GDM1 (cell line): ENCODE data around the gene NDUFB7.
"Not testable (repeated sequence)": the region's sequence is repeated elsewhere in the genome, so short reads cannot be mapped to it uniquely, and the experiment has no call there.

Experiments used
- DNase-seq: peaks from one replicate; lab custom pipeline; 2025; lab: John Stamatoyannopoulos, UW

NDUFB7 gene

DNA sequence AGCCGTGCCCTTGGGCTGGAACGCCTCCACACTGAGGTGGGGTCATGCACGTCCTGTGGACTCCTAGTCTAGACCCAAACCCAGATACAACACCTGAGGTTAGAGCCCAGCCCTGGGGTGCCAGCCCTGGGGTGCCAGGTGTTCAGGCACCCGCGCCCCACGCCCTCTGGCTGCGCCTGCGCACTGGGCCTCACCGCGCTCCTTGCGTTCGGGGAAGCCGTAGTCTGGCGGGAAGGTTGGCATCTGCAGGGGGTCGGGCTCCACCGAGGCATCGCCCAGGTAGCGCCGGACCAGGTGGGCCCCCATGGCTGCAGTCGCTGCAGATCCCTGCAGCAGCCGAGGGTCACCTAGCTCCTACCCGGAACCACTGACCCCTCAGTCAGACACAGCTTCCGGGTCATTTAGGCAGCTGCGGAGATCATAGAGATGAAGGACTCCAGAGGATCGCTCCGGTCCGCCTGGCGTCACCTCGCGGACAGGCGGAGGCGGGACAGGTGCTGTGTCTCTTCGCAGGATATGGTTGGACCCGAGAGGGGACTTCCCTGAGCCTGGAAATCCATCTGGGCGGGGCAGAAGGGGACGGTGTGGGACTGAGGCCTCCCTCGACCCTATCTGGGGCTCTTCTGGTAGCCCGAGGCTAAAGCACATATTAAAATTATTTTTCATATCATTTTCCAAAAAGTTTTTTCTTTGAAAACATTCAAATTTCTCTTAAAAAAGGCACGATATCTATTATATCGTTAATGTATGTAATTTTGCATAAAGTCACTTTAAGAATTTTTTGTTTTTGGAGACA, at the start of gene NDUFB7:
Gene NDUFB7 (minus strand): TSS at position 372 of the 796 bp plus-strand sequence. CDS start 66 bp downstream, at position 306.
- DNase-seq, result peak; percentile 92

DNA sequence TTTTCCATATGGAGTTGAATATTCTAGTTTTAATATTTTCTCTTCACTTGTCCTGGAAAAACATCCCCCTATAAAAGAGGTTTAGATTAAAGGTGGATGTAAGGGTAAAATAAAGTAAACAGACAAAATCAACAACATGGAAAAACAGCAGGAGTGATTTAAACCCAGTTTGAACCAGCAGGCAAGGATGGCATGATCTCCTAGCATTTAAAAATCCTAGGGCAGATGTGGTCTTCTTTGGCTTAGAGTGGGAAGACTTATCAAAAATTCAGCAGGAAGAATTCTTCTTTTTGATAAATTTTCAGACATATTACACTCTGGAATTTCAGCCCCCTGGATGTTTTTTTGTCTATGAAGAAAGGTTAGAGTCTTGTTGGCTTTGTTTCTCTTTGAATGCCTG, 47.5 kb upstream of the NDUFB7 start:
- DNase-seq, result no peak

DNA sequence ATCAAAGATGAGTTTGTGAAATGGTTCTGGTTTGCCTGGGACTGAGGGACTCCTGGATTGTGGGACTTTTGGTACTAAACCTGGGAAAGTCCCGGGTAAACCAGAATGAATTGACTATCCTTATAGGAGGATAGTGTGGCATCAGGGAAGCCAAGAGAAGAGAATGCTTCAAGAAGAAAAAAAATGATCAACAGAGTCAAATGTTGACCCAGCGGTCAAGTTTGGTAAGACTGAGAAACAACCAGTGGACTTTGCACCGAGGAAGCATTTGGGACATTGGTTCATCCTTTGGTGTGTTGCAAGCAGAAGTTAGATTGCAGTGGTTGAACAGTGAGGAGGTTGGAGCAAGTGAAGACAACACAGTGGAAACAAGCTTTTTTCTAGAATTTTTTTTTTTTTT, 44.5 kb upstream of the NDUFB7 start:
- no peak for DNase-seq

DNA sequence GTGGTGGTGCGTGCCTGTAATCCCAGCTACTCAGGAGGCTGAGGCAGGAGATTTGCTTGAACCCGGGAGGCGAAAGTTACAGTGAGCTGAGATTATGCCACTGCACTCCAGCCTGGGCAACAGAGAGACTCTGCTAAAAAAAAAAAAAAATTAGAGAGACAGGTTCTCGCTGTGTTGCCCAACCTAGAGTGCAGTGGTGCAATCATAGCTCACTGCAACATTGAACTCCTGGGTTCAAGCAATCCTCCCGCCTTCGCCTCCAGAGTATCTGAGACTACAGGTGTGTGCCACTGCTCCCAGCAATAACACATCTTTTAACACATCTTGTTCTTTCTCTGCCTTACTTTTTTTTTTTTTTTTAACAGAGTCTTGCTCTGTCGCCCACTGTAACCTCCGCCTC, 43.8 kb upstream of the NDUFB7 start:
- no peak for DNase-seq

- DNase-seq, result peak; percentile 42
Observed at GRCh38 chr19:14614099-14614412, 42.2 kb upstream of the NDUFB7 start.

DNA sequence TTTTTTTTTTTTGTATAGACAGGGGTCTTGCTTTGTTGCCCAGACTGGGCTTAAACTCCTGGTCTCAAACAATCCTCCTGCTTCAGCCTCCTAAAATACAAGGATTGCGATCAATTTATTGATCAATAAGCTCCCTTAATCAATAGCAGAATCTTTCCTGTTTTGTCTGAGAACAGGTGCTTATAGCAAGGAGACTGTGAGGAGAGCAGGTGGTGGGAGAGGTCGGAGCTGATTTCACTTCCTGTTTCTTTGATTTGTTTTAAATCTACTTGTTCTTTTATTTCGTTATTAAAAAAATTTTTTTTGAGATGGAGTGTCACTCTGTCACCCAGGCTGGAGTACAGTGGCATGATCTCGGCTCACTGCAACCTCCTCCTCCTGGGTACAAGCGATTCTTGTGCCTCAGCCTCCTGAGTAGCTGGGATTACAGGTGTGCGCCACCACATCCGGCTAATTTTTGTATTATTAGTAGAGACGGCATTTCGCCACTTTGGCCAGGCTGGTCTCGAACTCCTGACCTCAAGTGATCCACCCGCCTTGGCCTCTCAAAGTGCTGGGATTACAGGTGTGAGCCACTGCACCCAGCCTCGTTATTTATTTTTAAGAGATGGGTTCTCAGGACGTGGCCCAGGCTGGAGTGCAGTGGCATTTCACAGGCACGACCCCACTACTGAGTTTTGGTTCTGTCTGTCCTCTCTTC, 41.7 kb upstream of the NDUFB7 start:
- DNase-seq, result not testable (repeated sequence)

DNA sequence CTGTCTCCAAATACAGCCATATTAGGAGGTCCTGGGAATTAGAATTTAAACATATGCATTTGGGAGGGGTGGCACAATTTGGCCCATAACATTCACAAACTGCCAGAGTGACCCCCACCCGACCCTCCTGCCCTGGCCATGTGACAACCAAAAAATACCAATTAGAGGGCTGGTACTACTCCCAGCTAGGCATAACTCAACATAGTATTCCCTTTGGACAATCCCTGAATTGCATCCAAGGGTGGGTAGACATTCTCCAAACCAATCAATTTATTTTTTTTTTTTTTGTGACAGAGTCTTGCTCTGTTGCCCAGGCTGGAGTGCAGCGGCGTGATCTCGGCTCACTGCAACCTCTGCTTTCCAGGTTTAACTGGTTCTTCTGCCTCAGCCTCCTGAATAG, 40.8 kb upstream of the NDUFB7 start:
- DNase-seq, result no peak

DNA sequence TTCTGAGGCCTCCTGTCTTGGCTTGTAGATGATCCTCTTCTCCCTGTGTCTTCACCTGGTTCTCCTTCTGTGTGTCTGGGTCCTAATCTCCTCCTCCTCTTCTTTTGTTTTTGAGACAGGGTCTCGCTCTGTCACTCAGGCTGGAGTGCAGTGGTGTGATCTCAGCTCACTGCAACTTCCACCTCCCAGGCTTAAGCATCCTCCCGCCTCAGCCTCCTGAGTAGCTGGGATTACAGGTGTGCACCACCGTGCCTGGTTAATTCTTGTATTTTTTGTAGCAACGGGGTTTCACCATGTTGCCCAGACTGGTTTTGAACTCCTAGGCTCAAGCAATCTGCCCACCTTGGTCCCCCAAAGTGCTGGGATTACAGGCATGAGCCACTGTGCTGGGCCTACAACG, 40.4 kb upstream of the NDUFB7 start:
- not testable (repeated sequence) for DNase-seq

- no peak for DNase-seq
Observed at GRCh38 chr19:14611051-14611450, 39.2 kb upstream of the NDUFB7 start.

- DNase-seq, result no peak
Observed at GRCh38 chr19:14606627-14607026, 34.8 kb upstream of the NDUFB7 start.

DNA sequence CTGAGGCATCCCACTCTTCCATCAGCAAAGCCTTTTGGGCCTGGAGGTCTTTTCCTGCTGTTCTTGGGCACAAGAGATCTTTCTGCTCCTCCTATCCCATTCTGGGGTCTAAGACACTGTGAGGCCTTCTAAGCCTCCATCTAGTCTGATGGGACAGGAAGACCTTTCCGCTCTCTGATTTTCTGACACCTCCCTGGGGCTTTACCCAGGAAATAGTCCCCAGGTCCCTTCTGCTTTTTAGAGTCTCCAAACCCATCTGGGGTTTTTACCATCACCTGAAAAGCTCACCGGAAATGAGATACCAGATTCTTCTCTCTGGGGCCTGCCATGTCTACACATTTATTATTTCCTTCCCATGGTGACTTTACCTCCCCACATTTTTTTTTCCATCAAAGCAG, 32.1 kb upstream of the NDUFB7 start:
- DNase-seq, result no peak

DNA sequence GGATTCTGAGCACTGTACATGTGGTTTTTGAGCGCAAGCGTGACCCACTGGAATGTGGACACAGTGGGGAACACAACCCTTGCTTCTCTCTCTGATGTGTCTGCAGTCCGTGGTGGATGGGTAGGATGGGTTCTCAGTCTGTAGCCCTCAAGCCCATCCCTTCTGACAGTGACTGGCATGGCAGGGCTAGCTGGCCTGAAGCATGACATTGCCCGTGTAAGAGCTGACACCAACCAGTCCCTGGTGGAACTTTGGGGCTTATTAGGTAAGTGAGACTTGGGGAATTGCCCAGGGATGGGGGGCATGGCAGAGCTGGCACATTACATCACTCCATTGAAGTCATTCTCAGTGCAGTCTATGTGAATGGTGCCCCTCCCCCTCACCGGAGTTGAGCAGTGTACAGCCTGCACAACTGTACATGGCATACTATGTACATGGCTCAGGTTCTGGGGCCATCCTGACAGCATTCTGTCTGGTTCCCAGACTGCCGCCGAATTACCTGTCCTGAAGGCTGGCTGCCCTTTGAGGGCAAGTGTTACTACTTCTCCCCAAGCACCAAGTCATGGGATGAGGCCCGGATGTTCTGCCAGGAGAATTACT, 27.8 kb upstream of the NDUFB7 start:
- no peak for DNase-seq

- DNase-seq, result no peak
Observed at GRCh38 chr19:14595558-14595957, 23.7 kb upstream of the NDUFB7 start.

DNA sequence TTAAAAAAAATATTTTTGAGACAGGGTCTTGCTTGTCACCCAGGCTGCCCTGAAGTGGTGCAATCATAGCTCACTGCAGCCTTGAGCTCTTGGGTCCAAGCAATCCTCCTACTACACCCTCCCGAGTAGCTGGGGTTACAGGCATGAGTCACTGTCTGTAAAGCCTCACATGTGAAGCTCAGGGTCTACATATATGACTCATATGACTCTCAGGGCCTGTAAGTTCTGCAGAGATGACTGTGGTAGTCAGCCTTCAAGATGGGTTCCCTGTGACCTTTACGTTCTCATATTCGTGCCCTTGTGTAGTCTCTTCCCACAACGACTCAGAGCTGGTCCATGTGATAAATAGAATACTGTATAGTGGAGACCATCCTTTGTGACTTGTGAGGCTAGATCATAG, 17.6 kb upstream of the NDUFB7 start:
- DNase-seq, result not testable (repeated sequence)

DNA sequence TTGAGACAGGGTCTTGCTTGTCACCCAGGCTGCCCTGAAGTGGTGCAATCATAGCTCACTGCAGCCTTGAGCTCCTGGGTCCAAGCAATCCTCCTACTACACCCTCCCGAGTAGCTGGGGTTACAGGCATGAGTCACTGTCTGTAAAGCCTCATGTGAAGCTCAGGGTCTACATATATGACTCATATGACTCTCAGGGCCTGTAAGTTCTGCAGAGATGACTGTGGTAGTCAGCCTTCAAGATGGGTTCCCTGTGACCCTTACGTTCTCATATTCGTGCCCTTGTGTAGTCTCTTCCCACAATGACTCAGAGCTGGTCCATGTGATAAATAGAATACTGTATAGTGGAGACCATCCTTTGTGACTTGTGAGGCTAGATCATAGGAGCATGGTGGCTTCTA, 13.3 kb upstream of the NDUFB7 start:
- DNase-seq, result not testable (repeated sequence)

- DNase-seq, result not testable (repeated sequence)
Observed at GRCh38 chr19:14584372-14584771, 12.5 kb upstream of the NDUFB7 start.

DNA sequence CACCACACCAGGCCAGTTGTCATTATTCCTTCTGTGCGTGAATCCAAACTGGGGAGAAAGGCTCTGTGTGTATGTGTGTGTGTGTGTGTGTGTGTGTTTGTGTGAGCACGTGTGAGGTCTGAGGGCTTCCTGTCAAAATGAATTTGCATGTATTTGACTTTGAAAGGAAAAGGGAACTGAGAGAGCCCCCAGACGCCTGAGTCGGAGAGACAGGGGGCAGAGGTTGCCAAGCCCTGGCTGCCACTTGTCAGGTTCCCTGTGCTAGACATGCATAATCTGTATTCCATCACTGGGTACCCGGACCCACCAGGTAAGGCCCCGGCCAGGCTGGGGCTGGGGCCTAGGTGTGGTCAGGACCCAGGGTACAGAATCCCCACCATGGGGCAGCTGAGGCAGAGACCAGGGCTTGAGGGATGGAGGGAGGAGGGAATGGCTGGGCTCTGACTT, 11.1 kb upstream of the NDUFB7 start, which contains the start of gene CLEC17A:
Gene CLEC17A (plus strand): TSS at position 191 of the 447 bp plus-strand sequence. CDS start 77 bp downstream, at position 268.
- DNase-seq, result no peak

DNA sequence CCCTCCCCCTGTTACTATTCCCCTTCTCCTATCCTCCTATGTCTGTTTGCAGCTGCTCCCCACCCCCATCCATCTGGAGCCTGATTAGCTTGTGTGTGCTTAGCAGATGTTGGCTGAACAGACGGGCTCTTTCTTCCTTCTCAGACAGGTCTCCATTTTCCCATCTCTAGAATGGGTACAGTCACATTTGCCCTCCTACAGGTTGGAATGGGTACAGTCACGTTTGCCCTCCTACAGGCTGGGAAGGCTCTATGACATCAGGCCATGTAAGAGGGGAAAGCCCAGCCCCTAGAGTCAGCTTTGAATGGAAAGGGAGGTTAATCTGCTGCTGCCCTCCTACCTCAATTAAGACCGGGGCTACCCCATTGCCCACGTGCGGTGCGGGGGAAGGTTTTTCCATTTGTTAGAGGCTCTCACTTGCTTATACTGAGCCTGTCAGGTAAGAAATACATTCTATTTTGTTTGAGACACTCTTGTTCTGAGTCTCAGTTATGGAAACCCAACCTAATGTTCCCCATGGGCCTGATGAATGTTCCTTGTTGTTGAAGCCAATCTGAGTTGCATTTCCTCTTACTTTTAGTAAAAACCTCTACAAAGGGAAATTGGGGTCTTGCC, 8.9 kb upstream of the NDUFB7 start:
- DNase-seq, result no peak

GRCh38 chr19:14577885-14578427, 6.1 kb upstream of the NDUFB7 start:
- no peak for DNase-seq

DNA sequence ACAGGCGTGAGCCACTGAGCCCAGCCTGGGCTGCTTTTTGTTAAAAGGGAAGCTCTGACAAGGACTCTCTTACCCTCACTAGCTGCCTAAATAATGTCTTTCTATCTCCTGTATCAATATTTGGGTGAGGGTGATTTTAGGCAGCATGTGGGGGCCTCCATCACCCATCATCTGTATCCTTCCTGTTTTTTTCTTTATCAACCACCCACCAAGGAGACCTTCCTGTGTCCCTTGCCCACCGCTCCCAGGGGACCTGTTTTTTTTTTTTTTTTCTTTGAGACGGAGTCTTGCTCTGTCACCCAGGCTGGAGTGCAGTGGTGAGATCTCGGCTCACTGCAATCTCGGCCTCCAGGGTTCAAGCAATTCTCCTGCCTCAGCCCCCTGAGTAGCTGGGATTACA, 5.4 kb upstream of the NDUFB7 start:
- no peak for DNase-seq

DNA sequence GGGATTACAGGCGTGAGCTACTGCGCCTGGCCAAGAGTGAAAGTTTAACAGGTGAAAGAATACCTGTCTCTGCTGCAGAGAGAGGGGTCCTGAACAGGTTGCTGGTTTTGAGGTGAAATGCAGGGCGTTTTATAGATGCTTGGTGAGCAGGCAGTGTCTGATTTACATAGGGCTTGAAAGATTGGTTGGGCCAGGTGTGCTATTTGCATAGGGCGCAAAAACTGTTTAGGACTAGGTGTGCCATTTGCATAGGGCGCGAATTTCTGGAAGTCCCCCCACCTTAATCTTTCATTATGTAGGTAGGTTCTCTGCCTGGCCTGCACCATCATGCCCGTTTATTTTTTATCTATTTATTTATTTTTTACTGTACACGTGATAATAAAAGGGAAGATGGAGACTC, 4.5 kb upstream of the NDUFB7 start:
- DNase-seq, result no peak

GRCh38 chr19:14575428-14575980, 3.6 kb upstream of the NDUFB7 start:
- no peak for DNase-seq
